Lung microvascular endothelial cell (primary cell): ENCODE data around the gene E2F1. TPM values are rescaled to one million over a fixed set of nuclear protein-coding genes. Genes with fewer than 3 reads are reported as not detected.
A peak's percentile ranks its signal among the peaks of the same experiment; 100 is the strongest.
"Not testable (repeated sequence)": the region's sequence is repeated elsewhere in the genome, so short reads cannot be mapped to it uniquely, and the experiment has no call there.

ENCODE experiments used
- DNase-seq, 2 donors: peaks; one replicate each; pipeline versions ENCODE4 v3.0.0 to v3.0.0-alpha.2; 2010; ENCODE audit warnings: low read depth in 2 of 2
- total RNA-seq: library from RNA; depleted of rRNA; stranded (reverse); fragments of >200 nt; gene quantifications from 2 replicates; pipeline ENCODE4 v1.2.1, GENCODE V29; 2014

Gene E2F1
- total RNA-seq, 1 donor from 2014 or later, result 2.8 TPM

DNA sequence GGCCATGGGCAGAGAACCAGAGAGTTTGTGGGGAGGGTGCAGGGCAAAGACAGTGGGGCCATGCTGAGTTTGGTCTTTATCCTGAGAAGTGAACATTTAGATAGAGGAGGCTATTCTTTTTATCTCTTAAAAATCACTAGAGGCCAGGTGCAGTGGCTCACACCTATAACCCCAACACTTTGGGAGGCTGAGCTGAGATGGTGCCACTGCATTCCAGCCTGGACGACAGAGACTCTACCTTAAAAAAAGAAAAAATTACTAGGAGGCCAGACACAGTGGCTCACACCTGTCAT, 25.2 kb upstream of the E2F1 start:
- DNase-seq, result no peak

DNA sequence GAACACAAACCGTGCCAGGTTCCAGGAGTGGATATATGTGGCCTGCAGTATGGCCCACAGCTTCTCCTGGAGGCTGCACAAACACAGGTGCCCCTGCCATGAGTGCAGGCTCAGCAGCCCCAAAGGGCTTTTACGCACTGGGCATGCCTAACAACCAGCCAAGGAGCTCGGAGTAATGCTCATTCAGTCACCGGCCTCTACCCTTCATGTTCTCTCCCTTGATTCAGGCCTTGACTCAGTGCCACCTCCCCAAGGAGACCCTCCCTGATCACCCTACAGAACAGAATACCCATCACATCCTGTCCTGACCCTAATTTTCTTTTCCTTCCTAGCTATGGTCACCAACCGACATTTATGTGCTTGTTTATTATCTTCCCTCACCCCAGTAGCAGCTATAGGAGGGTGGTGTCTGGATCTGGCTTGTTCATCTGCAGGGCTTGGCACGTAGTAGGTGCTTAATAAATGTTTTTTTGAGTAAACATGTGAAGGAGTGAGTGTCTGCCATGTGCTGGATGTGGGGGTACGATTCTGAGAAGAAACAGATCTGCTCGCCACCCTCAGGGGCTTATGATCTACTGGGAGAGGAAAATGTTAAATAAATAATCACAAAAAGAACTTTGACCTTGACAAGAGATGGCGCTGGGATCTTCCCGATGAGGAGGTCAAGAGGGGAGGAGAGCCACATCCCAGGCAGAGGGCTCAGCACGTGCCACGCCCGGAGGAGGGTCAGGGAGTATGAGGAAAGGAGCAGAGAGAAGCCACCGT, 24.7 kb upstream of the E2F1 start:
- DNase-seq, result no peak

DNA sequence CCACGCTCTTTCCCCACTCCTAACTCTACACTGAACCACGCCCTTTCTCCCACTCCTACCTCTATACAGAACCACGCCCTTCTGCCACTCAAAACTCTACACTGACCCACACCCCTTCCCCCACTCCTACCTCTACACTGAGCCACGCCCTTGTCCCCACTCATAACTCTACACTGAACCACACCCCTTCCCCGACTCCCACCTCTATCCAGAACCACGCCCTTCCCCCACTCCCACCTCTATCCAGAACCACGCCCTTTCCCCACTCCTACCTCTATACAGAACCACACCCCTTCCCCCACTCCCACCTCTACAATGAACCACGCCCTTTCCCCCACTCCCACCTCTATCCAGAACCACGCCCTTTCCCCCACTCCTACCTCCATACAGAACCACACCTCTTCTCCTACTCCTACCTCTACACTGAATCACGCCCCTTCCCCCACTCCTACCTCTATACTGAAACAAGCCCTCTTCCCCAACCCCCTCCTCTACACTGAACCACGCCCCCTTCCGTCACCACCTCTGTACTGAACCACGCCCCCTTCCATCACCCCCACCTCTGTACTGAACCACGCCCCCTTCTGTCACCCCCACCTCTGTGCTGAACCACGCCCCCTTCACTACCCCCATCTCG, 23.8 kb upstream of the E2F1 start:
- DNase-seq, result no peak

DNA sequence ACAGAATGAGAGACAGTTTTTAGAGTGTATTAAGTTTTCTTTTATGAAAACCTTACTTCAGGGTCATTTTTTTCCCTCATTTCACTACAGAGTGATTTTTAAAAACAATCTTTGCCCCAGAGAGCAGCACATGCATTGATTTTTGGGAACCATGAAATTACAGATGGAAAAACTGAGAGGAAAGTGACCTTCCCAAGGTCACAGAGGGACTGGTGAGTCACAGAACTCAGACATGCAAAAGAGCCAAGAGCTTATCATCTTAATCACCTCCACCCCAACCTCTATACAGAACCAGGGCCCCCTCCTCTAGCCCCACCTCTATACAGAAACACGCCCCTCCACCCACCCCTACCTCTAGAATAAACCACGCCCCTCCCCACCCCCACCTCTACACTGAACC, 23.2 kb upstream of the E2F1 start:
- no peak for DNase-seq

DNA sequence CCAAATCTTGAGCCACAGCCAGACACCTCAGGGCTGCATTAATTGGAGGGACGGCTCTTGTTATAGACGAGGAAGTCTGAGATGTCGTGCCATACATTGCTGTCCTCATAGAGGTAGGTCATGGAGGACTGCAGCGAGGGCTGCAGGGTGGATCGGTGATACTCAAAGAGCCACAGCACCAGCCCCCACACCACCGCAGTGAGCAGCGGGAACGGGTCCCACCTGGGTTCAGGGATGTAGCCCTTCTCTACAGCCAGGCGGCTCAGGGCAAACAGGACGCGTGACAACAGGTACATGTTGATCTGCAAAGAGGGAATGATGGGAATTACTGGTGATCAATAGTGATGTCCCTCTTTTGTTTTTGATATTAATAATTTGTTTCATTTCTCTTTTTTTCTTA, 21.5 kb upstream of the E2F1 start:
- no peak for DNase-seq

DNA sequence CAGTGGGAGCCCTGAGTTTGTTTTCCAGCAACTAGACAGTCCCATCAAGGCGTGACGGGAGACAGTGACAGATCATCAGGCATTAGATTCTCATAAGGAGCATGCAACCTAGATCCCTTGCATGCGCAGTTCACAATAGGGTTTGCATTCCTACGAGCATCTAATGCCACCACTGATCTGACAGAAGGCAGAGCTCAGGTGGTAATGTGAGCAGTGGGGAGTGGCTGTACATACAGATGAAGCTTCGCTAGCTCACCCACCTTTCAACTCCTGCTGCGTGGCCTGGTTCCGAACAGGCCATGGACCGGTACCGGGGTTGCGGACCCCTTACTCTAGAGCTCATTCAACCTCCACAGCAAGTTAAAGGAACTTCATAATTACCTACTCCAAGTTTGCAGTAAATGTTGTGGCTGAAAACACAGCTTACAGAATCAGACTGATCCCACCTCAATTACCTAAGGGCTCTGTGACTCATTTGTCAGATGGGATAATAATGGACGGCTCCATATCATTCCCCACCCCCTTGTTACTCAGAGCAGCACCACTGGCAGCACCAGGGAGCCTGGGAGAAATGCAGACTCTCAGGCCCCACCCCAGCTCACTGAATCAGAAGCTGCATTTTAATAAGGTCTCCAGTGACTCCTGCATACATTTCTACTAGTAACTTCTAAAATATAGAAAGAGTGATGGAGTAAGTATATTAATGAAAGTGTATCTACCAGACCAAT, 18.2 kb upstream of the E2F1 start:
- DNase-seq, result no peak

DNA sequence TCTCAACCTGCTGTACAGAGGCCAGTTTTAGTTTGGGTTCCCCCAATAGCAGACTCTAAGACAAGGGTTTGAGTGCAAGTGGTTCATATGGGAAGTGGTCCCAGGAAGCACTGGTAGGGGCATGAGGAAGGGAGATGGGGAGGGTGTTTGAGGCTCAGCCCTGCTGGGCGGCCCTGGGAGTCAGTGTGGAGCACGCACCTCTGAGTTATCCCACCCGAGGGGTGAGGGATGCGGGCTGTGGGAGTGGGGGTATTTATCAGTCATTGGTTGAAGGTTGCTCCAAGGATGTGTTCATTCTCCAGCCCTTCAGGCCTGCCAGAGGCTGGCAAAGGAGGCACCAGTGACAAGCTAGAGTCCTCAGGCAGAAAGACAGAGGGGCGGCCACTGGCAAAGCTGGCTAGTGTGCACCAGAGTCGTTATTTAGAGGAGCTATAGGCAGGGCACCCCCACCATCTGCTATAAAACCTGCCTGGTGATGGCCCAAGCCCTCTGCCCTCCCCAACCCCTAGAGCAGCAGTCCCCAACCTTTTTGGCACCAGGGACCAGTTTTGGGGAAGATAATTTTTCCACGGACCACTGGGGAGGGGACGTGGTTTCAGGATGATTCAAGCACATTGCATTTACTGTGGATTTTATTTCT, 17.4 kb upstream of the E2F1 start:
- DNase-seq, result no peak

DNA sequence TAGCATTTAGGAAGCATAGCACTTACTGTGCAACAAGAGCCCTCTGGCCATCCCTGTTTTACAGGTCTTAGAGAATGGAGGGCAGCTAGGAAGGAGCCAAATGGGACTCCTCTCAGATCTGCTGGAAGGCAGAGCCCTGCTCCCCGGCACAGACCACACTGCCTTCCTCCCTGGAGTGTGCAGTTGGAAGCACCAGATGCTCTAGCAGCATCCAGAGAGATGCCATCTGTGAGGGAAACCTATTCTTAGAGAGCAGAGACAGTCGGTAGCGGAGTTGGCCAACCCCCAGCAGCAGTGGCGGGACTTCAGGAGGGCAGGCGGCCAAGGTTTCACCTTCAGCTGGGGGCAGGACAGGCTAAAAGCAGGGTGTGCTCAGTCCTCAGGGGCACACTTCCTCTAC, 16.7 kb upstream of the E2F1 start:
- no peak for DNase-seq

DNA sequence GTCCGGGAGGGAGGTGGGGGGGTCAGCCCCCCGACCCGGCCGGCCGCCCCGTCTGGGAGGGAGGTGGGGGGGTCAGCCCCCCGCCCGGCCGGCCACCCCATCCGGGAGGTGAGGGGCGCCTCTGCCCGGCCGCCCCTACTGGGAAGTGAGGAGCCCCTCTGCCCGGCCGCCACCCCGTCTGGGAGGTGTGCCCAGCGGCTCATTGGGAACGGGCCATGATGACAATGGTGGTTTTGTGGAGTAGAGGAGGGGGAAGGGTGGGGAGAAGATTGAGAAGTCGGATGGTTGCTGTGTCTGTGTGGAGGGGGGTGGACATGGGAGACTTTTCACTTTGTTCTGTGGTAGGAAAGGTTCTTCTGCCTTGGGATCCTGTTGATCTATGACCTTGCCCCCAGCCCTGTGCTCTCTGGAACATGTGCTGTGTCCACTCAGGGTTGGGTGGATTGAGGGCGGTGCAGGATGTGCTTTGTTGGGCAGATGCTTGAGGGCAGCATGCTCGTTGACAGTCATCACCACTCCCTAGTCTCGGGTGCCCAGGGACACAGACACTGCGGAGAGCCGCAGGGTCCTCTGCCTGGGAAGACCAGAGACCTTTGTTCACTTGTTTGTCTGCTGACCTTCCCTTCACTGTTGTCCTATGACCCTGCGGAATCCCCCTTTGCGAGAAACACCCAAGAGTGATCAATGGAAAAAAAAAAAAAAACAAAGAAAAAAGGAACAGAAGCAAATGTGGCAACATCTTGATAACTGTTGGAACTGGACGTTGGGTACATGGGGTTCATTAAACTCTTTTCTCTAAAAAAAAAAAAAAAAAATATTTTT, 15.7 kb upstream of the E2F1 start:
- DNase-seq, result no peak

DNA sequence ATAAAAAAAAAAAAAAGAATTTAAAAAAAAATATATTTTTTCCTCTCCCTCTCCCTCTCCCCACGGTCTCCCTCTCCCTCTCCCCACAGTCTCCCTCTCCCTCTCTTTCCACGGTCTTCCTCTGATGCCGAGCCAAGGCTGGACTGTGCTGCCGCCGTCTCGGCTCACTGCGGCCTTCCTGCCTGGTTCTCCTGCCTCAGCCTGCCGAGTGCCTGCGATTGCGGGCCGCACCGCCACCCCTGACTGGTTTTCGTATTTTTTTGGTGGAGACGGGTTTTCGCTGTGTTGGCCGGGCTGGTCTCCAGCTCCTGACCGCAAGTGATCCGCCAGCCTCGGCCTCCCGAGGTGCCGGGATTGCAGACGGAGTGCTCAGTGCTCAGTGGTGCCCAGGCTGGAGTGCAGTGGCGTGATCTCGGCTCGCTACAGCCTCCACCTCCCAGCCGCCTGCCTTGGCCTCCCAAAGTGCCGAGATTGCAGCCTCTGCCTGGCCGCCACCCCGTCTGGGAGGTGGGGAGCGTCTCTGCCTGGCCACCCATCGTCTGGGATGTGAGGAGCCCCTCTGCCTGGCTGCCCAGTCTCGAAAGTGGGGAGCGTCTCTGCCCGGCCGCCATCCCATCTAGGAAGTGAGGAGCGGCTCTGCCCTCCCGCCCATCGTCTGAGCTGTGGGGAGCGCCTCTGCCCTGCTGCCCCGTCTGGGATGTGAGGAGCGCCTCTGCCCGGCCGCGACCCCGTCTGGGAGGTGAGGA, 14.7 kb upstream of the E2F1 start:
- not testable (repeated sequence) for DNase-seq

DNA sequence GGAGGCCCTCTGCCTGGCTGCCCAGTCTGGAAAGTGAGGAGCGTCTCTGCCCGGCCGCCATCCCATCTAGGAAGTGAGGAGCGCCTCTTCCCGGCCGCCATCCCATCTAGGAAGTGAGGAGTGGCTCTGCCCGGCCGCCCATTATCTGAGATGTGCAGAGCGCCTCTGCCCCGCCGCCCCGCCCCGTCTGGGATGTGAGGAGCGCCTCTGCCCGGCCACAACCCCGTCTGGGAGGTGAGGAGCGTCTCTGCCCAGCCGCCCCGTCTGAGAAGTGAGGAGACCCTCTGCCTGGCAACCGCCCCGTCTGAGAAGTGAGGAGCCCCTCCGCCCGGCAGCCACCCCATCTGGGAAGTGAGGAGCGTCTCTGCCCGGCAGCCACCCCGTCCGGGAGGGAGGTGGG, 12.8 kb upstream of the E2F1 start:
- not testable (repeated sequence) for DNase-seq

DNA sequence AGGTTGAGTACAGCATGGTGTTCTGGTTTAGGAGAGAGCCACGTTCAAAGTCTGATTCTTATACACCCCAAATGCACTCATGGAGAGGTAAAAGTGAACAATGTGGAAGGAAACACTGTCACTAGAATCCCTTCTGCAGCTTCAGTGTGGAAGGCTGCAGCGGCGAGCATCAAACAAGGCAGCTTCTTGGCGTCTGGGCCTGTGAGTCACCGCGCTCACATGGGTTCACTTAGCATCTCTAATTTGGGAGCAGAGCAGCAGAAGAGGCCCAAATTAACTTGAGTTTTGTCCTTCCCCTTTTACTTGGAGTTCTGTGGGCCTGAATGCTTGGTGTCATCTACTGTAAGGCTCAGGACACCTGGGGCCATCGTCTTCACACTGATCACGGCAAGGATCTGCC, 10.9 kb upstream of the E2F1 start:
- no peak for DNase-seq

DNA sequence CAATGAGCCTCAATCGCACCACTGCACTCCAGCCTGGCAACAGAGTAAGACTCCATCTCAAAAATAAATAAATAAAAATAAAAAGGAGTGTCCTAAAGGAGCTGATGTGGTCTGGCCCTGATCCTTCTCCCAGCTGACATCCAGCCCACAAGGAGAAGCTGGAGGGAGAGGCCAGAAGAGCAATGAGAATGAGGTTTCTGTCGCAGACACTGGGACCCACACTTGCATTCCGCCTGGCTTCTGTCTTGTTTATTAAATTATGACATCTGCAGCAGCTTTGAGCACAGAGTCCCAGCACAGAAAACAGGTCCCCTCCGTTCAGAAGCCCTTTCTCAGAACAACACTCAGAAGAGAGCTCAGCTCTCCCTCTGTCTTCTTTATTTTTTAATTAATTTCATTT, 10.3 kb upstream of the E2F1 start:
- DNase-seq, result no peak

DNA sequence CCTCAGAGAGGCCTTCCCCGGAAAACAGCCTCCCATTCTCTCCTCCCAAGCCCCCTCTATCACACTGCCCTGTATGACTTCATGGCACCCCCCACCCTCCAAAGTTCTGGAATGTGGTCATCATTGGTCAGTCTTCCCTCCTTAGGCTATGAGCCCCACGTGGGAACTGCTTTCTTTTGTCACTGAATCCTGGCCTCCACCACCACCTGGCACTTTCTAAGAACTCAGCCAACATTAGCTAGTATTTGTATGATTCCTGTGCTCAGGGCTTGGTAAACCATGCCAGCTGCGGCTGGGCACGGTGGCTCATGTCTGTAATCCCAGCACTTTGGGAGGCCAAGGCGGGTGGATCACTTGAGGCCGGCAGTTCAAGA, 8.4 kb upstream of the E2F1 start:
- no peak for DNase-seq

DNA sequence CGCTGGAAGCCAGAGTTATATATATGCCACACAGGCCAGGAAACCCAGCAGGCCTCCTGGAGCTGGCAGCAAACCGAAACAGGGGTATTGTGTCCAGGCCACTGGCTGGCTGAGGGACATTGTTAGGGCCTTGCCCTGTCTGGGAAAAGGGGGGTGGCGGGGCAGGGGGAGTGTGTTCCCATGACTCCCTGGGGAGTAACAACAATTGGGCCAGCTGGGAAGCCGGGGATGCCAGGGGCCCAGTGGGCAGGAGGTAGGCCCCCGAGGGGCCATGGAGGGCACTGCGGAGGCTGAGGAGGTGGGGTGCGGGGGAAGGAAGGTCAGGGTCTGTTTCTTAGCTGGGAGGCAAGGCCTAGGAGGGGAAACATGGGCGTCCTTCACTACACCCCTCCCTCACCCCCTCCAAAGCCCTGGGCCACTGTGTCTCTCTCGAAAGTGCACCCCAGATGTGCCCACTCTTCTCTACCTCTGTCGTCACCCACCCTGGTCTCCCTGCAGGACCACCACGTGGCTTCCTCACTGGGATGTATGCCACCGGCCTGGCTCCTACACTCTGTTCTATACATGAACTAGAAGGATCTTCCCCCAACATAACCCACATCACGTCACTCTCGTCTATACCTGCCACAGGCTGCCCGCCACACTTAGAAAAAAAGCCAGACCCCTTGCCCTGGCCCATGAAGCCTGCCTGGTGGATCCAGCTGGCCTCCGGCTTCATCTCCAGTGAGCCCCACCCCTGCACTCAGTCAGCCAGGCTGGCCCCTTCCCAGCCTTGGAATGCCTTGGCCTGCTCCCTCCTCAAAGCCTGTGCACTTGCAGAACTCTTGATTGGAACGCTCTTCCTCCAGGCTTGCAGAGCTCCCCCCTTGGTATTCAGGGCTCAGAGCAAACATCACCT, 7.8 kb upstream of the E2F1 start:
- DNase-seq, result peak in 1 of 2 donors; percentile 37

DNA sequence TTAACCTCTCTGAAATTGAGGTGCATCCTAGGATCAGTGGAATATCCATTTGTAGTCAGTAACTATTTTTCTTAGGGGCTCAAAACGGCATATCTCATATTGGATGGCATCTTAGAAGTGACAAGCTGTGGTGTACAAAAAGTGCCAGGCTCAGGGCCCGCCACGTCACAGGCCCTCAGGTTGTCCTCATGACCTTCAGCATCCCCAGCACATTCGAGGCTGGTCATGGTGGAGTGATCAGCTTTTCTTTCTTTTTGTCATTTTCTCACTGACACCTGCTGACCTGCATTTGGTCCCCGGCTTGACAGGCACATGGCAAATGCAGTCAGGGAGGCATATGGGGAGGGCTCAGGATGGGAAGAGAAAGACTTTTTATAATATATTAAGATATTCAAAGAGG, 7.1 kb upstream of the E2F1 start:
- no peak for DNase-seq

DNA sequence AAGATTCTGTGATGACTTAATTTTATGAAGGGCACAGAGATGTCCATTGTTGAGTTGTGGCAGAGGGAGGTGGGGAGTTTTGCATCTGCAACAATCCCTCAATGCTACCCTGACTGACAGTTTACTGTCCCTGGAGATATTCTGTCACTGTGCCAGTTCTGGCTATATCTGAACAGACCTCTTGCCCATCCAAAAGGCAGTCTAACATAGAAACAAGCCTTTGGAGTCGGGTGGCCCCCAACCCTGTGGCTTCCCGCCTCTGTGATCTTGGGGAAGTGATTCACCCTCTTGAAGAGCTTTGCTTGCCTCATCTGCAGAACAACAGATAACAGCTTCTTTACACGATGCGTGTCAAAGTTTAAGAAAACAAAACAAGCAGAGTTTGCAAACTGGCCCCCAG, 3.8 kb upstream of the E2F1 start:
- DNase-seq, result peak in 1 of 2 donors; percentile 77

DNA sequence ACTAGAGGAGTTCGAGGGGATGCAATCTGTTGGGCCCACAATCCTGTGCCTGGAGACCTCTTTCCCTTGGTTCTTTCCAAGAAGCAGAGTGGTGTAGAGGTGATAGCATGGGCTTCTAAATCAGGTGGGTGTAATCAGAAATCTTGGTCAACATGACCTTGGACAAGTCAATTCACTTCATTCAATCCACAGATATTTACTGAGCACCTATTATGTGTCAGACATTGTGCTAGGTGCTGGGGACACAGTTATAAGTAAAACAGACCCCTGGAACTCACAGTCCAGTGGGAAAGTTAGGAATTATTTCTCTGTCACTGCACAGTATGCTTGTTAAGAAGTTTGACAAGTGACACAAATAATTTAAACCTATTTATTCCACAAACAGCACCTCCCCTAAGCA, 3.3 kb upstream of the E2F1 start:
- no peak for DNase-seq

DNA sequence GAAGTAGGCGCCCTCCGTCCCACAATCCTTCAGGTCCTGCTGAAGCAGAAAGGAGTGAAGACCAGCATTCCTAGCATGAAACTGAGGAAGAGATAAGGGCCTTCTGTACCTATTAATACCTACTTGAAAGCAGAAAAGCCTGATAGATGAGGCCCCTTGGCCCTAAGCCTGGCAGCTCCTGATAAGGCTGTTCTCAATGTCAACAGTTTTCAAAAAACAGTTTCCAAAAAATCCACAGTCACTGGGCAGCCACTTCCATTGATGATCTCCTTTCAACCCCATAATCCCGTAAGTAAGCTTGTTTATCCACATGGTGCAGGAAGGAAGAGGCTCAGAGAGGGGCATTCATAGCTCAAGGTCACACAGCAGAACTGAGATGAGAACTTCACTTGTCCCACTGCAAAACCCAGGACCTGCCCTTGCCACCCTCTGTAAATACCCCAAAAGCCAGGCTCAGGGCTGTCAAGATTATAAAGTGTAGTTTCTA, 2.8 kb upstream of the E2F1 start:
- DNase-seq, result no peak
